ENCODE results near the gene LKAAEAR1. TPM values are rescaled to one million over a fixed set of nuclear protein-coding genes. Genes with fewer than 3 reads are reported as not detected.

LKAAEAR1 gene
- total and polyA plus RNA-seq, 9 of the 15 experiments (the other 6 are each of a cell fraction or from before 2014, with no cell fraction given), result not detected

GRCh38 chr20:64047968-64048401, 36.2 kb downstream of the LKAAEAR1 start (continued):
- TF ChIP-seq SETDB1 (IDR thresholded peaks at IDR 0.05; ENCODE audit: low read length) (no peak), PHTF2 (CRISPR knock-in tag; IDR thresholded peaks at IDR 0.05) (no peak), PTBP1 (IDR thresholded peaks at IDR 0.05; ENCODE audit: low read depth, low read length) (no peak), HOMEZ (CRISPR knock-in tag; IDR thresholded peaks at IDR 0.05) (no peak), NKRF (IDR thresholded peaks at IDR 0.05; ENCODE audit: borderline replicate concordance) (no peak), BHLHE40 (IDR thresholded peaks at IDR 0.05; ENCODE audit: low read length) (no peak), YY1 (IDR thresholded peaks at IDR 0.05; ENCODE audit: borderline replicate concordance in 1 of 3, control insufficient read depth in 1 of 3, extremely low read depth in 1 of 3, insufficient read depth in 3 of 3, insufficient read length in 1 of 3, insufficient replicate concordance in 2 of 3, low read depth in 1 of 3, low read length in 2 of 3) (no peak), E2F5 (CRISPR knock-in tag; IDR thresholded peaks at IDR 0.05) (no peak), FOXK2 (conservative IDR thresholded peaks at IDR 0.05 in 1 of 2, IDR thresholded peaks at IDR 0.05 in 1 of 2; ENCODE audit: low read depth in 2 of 2) (no peak), ZNF407 (IDR thresholded peaks at IDR 0.05; ENCODE audit: low read depth) (no peak), POLR2B (IDR thresholded peaks at IDR 0.05; ENCODE audit: low read depth, partially characterized antibody) (no peak)

Measured in K562 (cell line).